Neutrophil (primary cell): ENCODE results near the gene ADGRV1.

Experiments used
- H3K27ac ChIP-seq: fragments of 200-600 bp; sonication (generic); 2 replicates; pipeline ENCODE4 v1.5.1; 2016; ENCODE audit warnings: mild to moderate bottlenecking, moderate library complexity
- H3K27me3 ChIP-seq: fragments of 200-600 bp; sonication (generic); 2 replicates; pipeline ENCODE4 v1.6.0; 2016; ENCODE audit warnings: mild to moderate bottlenecking
- H3K36me3 ChIP-seq: fragments of 200-600 bp; sonication (generic); 2 replicates; pipeline ENCODE4 v1.5.1; 2017
- H3K4me1 ChIP-seq, 2 experiments: fragments of 200-600 bp in 1 of 2; sonication (generic) in 1 of 2; 1 replicate in 1 of 2; 2 replicates in 1 of 2; pipeline versions ENCODE4 v1.5.1 to v1.6.1; 2013 to 2016; ENCODE audit warnings: low read depth in 1 of 2, low read length in 1 of 2, mild to moderate bottlenecking in 1 of 2, moderate library complexity in 1 of 2; ENCODE audit not compliant: control insufficient read depth in 1 of 2, insufficient read depth in 1 of 2
- H3K4me3 ChIP-seq, 2 experiments: fragments of 200-600 bp in 1 of 2; sonication (generic) in 1 of 2; 1 replicate in 1 of 2; 2 replicates in 1 of 2; pipeline ENCODE4 v1.5.1; 2013 to 2016; ENCODE audit warnings: low read depth in 1 of 2, low read length in 1 of 2, mild to moderate bottlenecking in 1 of 2, moderate library complexity in 1 of 2
- H3K9me3 ChIP-seq: fragments of 200-600 bp; sonication (generic); 2 replicates; pipeline ENCODE4 v1.5.1; 2016
- TF ChIP-seq, protein P1 (sequence below): fragments of 200-600 bp; sonication (generic); IDR thresholded peaks from 2 replicates; pipeline ENCODE4 v1.5.1; 2016; ENCODE audit warnings: antibody characterized with exemption

Gene ADGRV1

DNA sequence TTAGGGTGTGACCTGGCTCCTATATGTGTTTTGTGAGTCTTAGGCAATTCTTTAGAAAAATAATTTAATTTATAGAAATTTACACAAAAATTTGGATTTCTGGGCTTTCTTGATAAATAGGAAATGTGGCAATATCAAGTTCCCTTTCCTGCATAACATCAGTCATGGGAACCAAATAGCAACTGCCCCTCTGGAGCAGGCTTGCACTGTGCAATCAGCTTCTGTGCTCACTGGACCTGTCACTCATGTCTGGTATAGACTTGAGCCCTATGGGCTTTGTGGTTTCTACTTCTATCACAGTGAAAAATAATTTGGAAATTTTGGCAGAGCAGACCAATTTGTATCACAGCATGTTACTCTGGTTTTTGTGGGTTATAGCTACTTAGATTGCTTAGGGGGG, 131.7 kb downstream of the ADGRV1 start:
- Histone ChIP-seq H3K4me3 (no peak overlapping the region), H3K4me1 (peaks cover 0 to 3% of the 10 kb centered on the region in 2 experiments)

DNA sequence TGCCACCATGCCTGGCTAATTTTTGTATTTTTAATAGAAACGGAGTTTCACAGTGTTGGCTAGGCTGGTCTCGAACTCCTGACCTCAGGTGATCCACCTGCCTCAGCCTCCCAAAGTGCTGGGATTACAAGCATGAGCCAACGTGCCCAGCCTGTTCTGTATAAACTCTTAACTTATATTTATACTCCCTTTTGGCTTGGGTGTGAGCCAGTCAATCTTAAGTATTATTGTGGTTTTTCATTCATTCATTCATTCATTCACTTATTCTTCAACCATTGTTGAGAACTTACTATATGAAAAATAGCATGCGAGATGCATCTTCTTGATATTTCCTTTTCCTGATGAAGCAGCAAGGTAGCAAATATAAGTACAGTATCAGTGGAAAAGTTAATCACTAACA, 132.9 kb downstream of the ADGRV1 start:
- no peaks in the 10 kb centered on the region for H3K36me3 ChIP-seq
- H3K4me3 ChIP-seq = no peak overlapping the region
- TF ChIP-seq, protein P1, sequence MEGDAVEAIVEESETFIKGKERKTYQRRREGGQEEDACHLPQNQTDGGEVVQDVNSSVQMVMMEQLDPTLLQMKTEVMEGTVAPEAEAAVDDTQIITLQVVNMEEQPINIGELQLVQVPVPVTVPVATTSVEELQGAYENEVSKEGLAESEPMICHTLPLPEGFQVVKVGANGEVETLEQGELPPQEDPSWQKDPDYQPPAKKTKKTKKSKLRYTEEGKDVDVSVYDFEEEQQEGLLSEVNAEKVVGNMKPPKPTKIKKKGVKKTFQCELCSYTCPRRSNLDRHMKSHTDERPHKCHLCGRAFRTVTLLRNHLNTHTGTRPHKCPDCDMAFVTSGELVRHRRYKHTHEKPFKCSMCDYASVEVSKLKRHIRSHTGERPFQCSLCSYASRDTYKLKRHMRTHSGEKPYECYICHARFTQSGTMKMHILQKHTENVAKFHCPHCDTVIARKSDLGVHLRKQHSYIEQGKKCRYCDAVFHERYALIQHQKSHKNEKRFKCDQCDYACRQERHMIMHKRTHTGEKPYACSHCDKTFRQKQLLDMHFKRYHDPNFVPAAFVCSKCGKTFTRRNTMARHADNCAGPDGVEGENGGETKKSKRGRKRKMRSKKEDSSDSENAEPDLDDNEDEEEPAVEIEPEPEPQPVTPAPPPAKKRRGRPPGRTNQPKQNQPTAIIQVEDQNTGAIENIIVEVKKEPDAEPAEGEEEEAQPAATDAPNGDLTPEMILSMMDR = no peak
- H3K4me1 ChIP-seq = peaks cover 0 to 7% of the 10 kb centered on the region in 2 experiments
- no peaks in the 10 kb centered on the region for H3K9me3 ChIP-seq
- H3K27me3 ChIP-seq = no peaks in the 10 kb centered on the region
- no peak overlapping the region for H3K27ac ChIP-seq

More for the DNA sequence above, 131.7 kb downstream of the ADGRV1 start:
- Histone ChIP-seq H3K27ac (no peak overlapping the region), H3K27me3 (no peaks in the 10 kb centered on the region), H3K36me3 (no peaks in the 10 kb centered on the region), H3K9me3 (no peaks in the 10 kb centered on the region)
- TF ChIP-seq, protein P1 = no peak

DNA sequence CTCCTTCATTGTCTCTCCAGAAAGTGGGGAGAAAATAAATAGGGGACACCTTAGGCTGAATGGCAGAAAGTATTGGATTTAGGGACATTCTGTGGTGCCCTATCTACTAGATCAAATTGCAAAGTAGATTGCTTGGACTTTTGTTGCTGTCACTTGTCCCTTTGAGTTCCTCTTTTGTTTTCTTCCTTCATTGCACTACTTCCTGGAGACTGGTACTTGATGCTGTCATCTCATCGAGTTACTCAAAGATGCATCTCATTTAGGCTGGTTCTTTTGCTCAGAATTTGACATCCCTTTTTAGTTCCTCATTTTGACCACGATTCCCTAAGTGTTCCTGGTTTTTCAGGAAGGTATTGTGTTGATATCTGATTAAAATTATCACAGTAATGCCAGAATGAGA, 137.6 kb downstream of the ADGRV1 start:
- Histone ChIP-seq H3K27ac (no peak overlapping the region), H3K9me3 (no peaks in the 10 kb centered on the region), H3K27me3 (no peaks in the 10 kb centered on the region), H3K4me1 (peaks cover 0 to 3% of the 10 kb centered on the region in 2 experiments), H3K36me3 (no peaks in the 10 kb centered on the region), H3K4me3 (no peak overlapping the region)
- TF ChIP-seq, protein P1 = no peak

DNA sequence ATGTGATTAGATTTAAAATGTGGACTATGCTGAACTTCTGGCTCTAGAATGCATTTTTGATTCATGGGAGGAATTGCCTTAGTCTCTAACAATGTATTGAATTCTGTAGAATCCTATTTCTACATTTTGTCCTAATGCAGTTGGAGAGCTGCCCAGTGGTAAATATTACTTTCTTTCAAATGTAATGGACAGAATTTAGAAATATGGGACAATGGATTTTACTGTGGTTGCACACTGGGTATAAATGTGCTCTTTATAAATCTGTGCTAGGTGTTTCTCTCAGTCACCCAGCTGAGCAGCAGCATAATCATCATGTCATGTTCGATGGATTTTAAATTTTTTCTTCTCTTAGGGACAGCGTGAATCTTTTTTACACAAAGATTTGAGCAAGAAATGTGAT, 141.7 kb downstream of the ADGRV1 start:
- Histone ChIP-seq H3K9me3 (no peaks in the 10 kb centered on the region), H3K27ac (no peak overlapping the region), H3K36me3 (no peaks in the 10 kb centered on the region), H3K27me3 (no peaks in the 10 kb centered on the region), H3K4me1 (peaks cover 0 to 3% of the 10 kb centered on the region in 2 experiments), H3K4me3 (no peak overlapping the region)
- TF ChIP-seq, protein P1 = no peak

DNA sequence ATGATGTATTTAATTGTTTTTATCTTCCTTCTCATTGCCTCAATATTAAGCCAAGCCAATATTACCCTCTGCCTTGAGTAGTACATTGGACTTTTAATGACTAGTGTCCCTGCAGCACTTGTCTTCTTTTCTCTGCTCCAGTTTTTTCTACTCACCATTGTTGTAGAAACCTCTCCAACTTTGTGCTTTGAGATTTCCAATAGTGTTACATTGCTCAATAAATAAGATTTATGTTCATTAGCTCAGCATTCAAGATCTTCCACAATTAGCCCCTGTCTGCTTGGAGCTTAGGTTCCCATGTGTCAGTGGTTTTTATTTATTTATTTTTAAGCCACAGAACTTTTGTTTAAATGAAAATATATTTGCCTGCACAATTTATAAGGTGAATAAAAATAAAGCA, 145.3 kb downstream of the ADGRV1 start:
- Histone ChIP-seq H3K9me3 (no peaks in the 10 kb centered on the region), H3K27ac (no peak overlapping the region), H3K4me1 (no peaks in the 10 kb centered on the region), H3K36me3 (no peaks in the 10 kb centered on the region), H3K27me3 (no peaks in the 10 kb centered on the region), H3K4me3 (no peak overlapping the region)
- TF ChIP-seq, protein P1 = no peak

DNA sequence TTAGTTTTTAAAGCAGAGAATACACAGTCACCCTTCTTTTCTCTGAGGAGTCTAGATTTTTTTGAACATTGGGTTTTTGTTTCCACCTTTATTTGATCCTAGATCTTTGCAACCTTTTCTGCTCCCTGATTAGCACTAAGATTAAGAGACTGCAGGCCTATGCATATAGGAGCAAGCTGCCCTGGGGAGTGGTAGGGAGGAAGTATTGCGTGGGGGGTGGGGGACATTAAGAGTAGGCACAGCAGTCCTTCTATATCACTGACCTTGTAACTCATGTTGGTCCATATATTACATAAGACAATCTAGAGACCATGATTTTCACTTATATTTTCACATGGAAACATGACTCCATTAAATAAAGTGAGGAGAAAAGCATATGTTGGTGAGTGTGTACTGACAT, 149.1 kb downstream of the ADGRV1 start:
- Histone ChIP-seq H3K9me3 (no peaks in the 10 kb centered on the region), H3K4me3 (no peak overlapping the region), H3K27me3 (no peaks in the 10 kb centered on the region), H3K36me3 (no peaks in the 10 kb centered on the region), H3K4me1 (no peaks in the 10 kb centered on the region), H3K27ac (no peak overlapping the region)
- TF ChIP-seq, protein P1 = no peak
